ENCODE data around the gene DEFB123. TPM values are rescaled to one million over a fixed set of nuclear protein-coding genes. Genes with fewer than 3 reads are reported as not detected.

The DEFB123 gene
- total RNA-seq = not detected
- long read RNA-seq = 0 reads

GRCh38 chr20:31440012-31440659 lies at the start of gene DEFB123:
Gene DEFB123, plus strand, starts transcription at chr20:31440632. Its CDS starts 67 bp downstream, at chr20:31440699.
- no peaks in the 10 kb centered on the region for H3K36me3 ChIP-seq
- no peak for ATAC-seq
- H3K27me3 ChIP-seq = no peaks in the 10 kb centered on the region
- no peaks in the 10 kb centered on the region for H3K4me1 ChIP-seq
- no peaks in the 10 kb centered on the region for H3K9me3 ChIP-seq
- intact Hi-C loops (cut with DNase I) = no loop called here
- no peak for TF ChIP-seq CTCF (IDR thresholded peaks at IDR 0.05)
- H3K27ac ChIP-seq = no peak within 1 kb of the TSS
- DNase-seq = no peak
- H3K4me3 ChIP-seq = no peak within 1 kb of the TSS
- 55% methylated on average over 11 of the region's 16 CpGs for WGBS (ENCODE audit: insufficient coverage, low coverage, low lambda C conversion rate, missing lambda C conversion rate)

GRCh38 chr20:31392836-31393235 lies 47.6 kb upstream of the DEFB123 start:
- Histone ChIP-seq H3K9me3 (no peaks in the 10 kb centered on the region), H3K4me3 (no peak overlapping the region), H3K27me3 (no peaks in the 10 kb centered on the region), H3K4me1 (no peaks in the 10 kb centered on the region), H3K36me3 (no peaks in the 10 kb centered on the region), H3K27ac (no peak overlapping the region)
- 8% methylated on average over 2 of the region's 2 CpGs for WGBS (ENCODE audit: insufficient coverage, low coverage, low lambda C conversion rate, missing lambda C conversion rate)
- no peak for TF ChIP-seq POLR2A (IDR thresholded peaks at IDR 0.05)
- intact Hi-C loops (cut with DNase I) = no loop called here
- ATAC-seq = no peak
- no peak for DNase-seq

- ATAC-seq (no peak), DNase-seq (no peak)
- WGBS (ENCODE audit: insufficient coverage, low coverage, low lambda C conversion rate, missing lambda C conversion rate) = 33% methylated on average over 3 of the region's 3 CpGs
- Histone ChIP-seq H3K27ac (no peak overlapping the region), H3K27me3 (no peaks in the 10 kb centered on the region), H3K4me3 (no peak overlapping the region), H3K36me3 (no peaks in the 10 kb centered on the region), H3K4me1 (no peaks in the 10 kb centered on the region), H3K9me3 (no peaks in the 10 kb centered on the region)
- intact Hi-C loops (cut with DNase I) = no loop called here
- TF ChIP-seq POLR2A (IDR thresholded peaks at IDR 0.05) (no peak), CTCF (IDR thresholded peaks at IDR 0.05) (no peak)
These were observed 45.5 kb upstream of the DEFB123 start for GRCh38 chr20:31394900-31395299.

- Histone ChIP-seq H3K27ac (no peak overlapping the region), H3K27me3 (no peaks in the 10 kb centered on the region), H3K9me3 (no peaks in the 10 kb centered on the region), H3K4me1 (no peaks in the 10 kb centered on the region), H3K36me3 (no peaks in the 10 kb centered on the region), H3K4me3 (no peak overlapping the region)
- TF ChIP-seq CTCF (IDR thresholded peaks at IDR 0.05) (no peak), POLR2A (IDR thresholded peaks at IDR 0.05) (no peak)
- DNase-seq = no peak
- intact Hi-C loops (cut with DNase I) = no loop called here
- WGBS (ENCODE audit: insufficient coverage, low coverage, low lambda C conversion rate, missing lambda C conversion rate) = 33% methylated on average over 1 of the region's 1 CpG
- no peak for ATAC-seq
These were observed 36.5 kb upstream of the DEFB123 start for GRCh38 chr20:31403886-31404285.

- Histone ChIP-seq H3K9me3 (no peaks in the 10 kb centered on the region), H3K4me1 (no peaks in the 10 kb centered on the region), H3K27ac (no peak within 1 kb of the TSS), H3K36me3 (no peaks in the 10 kb centered on the region), H3K4me3 (no peak within 1 kb of the TSS), H3K27me3 (no peaks in the 10 kb centered on the region)
- TF ChIP-seq POLR2A (IDR thresholded peaks at IDR 0.05) (no peak), CTCF (IDR thresholded peaks at IDR 0.05) (no peak)
- ATAC-seq (no peak), DNase-seq (no peak)
- intact Hi-C loops (cut with DNase I) = no loop called here
- WGBS (ENCODE audit: insufficient coverage, low coverage, low lambda C conversion rate, missing lambda C conversion rate) = 25% methylated on average over 3 of the region's 3 CpGs
These were observed 34.3 kb upstream of the DEFB123 start, which contains the start of gene DEFB121 for GRCh38 chr20:31406115-31406514. Gene DEFB121, minus strand, starts transcription at chr20:31406215. Its CDS starts 63 bp downstream, at chr20:31406152.
